SU-DHL-6 (cell line): ENCODE measurements around the gene AKT3.

Experiments used
- EZH2phosphoT487 ChIP-seq: fragments of 200-600 bp; sonication (generic), shearing (Covaris generic); conservative IDR thresholded peaks from 2 replicates; pipeline ENCODE4 v1.6.1; 2018; ENCODE audit warnings: mild to moderate bottlenecking, antibody characterized with exemption, low read length, moderate library complexity, mixed read lengths
- TF ChIP-seq, protein P1 (sequence below): fragments of 200-600 bp; sonication (generic); IDR thresholded peaks from one replicate; pipeline ENCODE4 v1.5.1; 2017; ENCODE audit warnings: antibody characterized with exemption, mild to moderate bottlenecking, low read length, moderate library complexity; ENCODE audit not compliant: insufficient read depth, poor library complexity, severe bottlenecking

DNA sequence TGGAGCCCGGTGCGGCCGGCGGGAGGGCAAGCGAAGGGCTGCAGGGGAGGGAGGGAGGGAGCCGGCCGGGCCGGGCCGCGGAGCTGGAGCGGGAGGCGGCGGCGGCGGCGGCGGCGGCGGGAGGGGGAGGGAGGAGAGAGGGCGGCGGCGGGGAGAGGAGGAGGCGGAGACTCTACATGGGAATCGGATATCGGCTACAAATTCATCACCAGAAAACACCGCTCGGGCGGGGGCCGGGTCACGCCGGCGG, at the start of gene AKT3:
- TF ChIP-seq, protein P1, sequence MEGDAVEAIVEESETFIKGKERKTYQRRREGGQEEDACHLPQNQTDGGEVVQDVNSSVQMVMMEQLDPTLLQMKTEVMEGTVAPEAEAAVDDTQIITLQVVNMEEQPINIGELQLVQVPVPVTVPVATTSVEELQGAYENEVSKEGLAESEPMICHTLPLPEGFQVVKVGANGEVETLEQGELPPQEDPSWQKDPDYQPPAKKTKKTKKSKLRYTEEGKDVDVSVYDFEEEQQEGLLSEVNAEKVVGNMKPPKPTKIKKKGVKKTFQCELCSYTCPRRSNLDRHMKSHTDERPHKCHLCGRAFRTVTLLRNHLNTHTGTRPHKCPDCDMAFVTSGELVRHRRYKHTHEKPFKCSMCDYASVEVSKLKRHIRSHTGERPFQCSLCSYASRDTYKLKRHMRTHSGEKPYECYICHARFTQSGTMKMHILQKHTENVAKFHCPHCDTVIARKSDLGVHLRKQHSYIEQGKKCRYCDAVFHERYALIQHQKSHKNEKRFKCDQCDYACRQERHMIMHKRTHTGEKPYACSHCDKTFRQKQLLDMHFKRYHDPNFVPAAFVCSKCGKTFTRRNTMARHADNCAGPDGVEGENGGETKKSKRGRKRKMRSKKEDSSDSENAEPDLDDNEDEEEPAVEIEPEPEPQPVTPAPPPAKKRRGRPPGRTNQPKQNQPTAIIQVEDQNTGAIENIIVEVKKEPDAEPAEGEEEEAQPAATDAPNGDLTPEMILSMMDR = no peak
- TF ChIP-seq EZH2phosphoT487 = no peak
